ENCODE data around the gene FARS2. TPM values are rescaled to one million over a fixed set of nuclear protein-coding genes. Genes with fewer than 3 reads are reported as not detected.

FARS2 gene
- polyA plus RNA-seq, 1 donor (not counting 4 experiments of a cell fraction or from before 2014, with no cell fraction given) = 21.3 TPM

DNA sequence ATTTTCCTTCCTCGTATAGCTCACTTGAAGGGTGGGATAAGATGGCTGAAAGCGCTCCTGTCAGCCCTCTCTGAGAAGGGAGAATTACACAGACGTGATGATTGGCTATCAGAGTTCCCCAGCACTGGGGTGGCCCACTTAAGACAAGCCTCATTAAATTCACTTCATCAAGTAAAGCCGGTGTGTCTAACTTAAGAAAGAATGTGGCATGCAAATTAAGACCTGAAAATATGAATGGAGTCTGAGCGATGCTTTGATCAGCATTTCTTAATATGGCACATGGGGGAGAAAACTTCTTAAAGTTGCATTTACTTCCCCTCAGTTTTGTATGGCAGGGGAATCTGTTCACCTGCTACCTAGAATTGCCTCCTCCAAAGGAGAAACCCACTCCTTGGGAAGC, 369.3 kb downstream of the FARS2 start:
- no peaks in the 10 kb centered on the region for H3K9me1 ChIP-seq (ENCODE audit: control insufficient read depth, extremely low read depth, insufficient read depth, low read length)
- DNase-seq (ENCODE audit: low read depth, low spot score) (no peak), FAIRE-seq (no peak)
- H3K4me3 ChIP-seq (ENCODE audit: control insufficient read depth in 2 of 3, extremely low read depth in 1 of 3, insufficient read depth in 2 of 3, low read depth in 1 of 3, low read length in 3 of 3) = no peak overlapping the region
- H2AFZ ChIP-seq (ENCODE audit: control insufficient read depth, low read length) = no peak overlapping the region
- H3K9ac ChIP-seq (ENCODE audit: control insufficient read depth, extremely low read depth, insufficient read depth, low read length) = no peak overlapping the region
- H3K36me3 ChIP-seq (ENCODE audit: control insufficient read depth in 2 of 2, extremely low read depth in 1 of 2, insufficient read depth in 2 of 2, low read length in 2 of 2) = no peaks in the 10 kb centered on the region
- H3K9me3 ChIP-seq (ENCODE audit: control insufficient read depth, low read depth, low read length) = no peaks in the 10 kb centered on the region
- H3K79me2 ChIP-seq (ENCODE audit: control insufficient read depth, insufficient read depth, low read length) = no peaks in the 10 kb centered on the region
- no peak overlapping the region for H3K27ac ChIP-seq (ENCODE audit: control insufficient read depth, insufficient read depth, low read length)
- dilution Hi-C loops (cut with MboI; ENCODE audit: extremely low pct_ligation_motif_present, low sequenced_read_pairs) = no loop called here
- H3K27me3 ChIP-seq (ENCODE audit: control insufficient read depth, extremely low read depth, insufficient read depth, low read length) = no peaks in the 10 kb centered on the region
- no peak for TF ChIP-seq EZH2 (IDR thresholded peaks at IDR 0.05; ENCODE audit: low read length)
- TF ChIP-seq, protein P1, sequence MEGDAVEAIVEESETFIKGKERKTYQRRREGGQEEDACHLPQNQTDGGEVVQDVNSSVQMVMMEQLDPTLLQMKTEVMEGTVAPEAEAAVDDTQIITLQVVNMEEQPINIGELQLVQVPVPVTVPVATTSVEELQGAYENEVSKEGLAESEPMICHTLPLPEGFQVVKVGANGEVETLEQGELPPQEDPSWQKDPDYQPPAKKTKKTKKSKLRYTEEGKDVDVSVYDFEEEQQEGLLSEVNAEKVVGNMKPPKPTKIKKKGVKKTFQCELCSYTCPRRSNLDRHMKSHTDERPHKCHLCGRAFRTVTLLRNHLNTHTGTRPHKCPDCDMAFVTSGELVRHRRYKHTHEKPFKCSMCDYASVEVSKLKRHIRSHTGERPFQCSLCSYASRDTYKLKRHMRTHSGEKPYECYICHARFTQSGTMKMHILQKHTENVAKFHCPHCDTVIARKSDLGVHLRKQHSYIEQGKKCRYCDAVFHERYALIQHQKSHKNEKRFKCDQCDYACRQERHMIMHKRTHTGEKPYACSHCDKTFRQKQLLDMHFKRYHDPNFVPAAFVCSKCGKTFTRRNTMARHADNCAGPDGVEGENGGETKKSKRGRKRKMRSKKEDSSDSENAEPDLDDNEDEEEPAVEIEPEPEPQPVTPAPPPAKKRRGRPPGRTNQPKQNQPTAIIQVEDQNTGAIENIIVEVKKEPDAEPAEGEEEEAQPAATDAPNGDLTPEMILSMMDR (optimal IDR thresholded peaks at IDR 0.05 in 1 of 3, IDR thresholded peaks at IDR 0.05 in 1 of 3, conservative IDR thresholded peaks at IDR 0.05 in 1 of 3; ENCODE audit: extremely low read depth in 1 of 3, insufficient read depth in 2 of 3, low read length in 3 of 3) = no peak
- H4K20me1 ChIP-seq (ENCODE audit: control insufficient read depth, extremely low read depth, insufficient read depth, low read length) = no peaks in the 10 kb centered on the region
- no peaks in the 10 kb centered on the region for H3K4me1 ChIP-seq (ENCODE audit: control insufficient read depth, extremely low read depth, insufficient read depth, low read length)
- no peak overlapping the region for H3K4me2 ChIP-seq (ENCODE audit: control insufficient read depth, extremely low read depth, insufficient read depth, low read depth, low read length)

DNA sequence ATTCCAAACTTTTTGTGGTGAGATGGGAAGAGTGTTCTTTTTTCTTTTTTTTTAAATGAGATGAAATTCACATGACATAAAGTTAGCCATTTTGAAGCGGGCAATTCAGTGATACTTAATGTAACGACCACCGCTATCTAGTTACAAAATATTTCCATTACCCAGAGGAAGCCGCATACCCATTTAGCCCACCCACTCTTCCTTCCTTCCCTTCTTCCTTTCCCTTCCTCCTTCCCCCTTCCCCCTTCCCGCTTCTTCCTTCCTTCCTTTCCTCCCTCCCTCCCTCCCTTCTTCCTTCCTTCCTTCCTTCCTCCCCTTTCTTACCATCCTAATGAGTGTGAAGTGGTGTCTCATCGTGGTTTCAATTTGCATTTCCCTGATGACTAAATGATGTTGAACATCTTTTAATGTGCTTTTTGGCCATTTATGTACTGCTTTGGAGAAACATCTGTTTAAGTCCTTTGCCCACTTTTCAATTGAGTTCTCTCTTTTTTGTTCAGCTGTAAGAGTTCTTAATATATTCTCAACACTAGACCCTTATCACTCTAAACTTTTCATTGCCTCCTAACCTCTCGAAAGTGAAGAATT, 371.1 kb downstream of the FARS2 start:
- H3K79me2 ChIP-seq (ENCODE audit: control insufficient read depth, insufficient read depth, low read length) = no peaks in the 10 kb centered on the region
- no peak overlapping the region for H3K27ac ChIP-seq (ENCODE audit: control insufficient read depth, insufficient read depth, low read length)
- no peaks in the 10 kb centered on the region for H3K36me3 ChIP-seq (ENCODE audit: control insufficient read depth in 2 of 2, extremely low read depth in 1 of 2, insufficient read depth in 2 of 2, low read length in 2 of 2)
- no peak overlapping the region for H3K4me2 ChIP-seq (ENCODE audit: control insufficient read depth, extremely low read depth, insufficient read depth, low read depth, low read length)
- no peaks in the 10 kb centered on the region for H3K9me3 ChIP-seq (ENCODE audit: control insufficient read depth, low read depth, low read length)
- H2AFZ ChIP-seq (ENCODE audit: control insufficient read depth, low read length) = no peak overlapping the region
- FAIRE-seq (no peak), DNase-seq (ENCODE audit: low read depth, low spot score) (no peak)
- no peaks in the 10 kb centered on the region for H4K20me1 ChIP-seq (ENCODE audit: control insufficient read depth, extremely low read depth, insufficient read depth, low read length)
- H3K4me1 ChIP-seq (ENCODE audit: control insufficient read depth, extremely low read depth, insufficient read depth, low read length) = no peaks in the 10 kb centered on the region
- H3K9ac ChIP-seq (ENCODE audit: control insufficient read depth, extremely low read depth, insufficient read depth, low read length) = no peak overlapping the region
- no peaks in the 10 kb centered on the region for H3K27me3 ChIP-seq (ENCODE audit: control insufficient read depth, extremely low read depth, insufficient read depth, low read length)
- dilution Hi-C loops (cut with MboI; ENCODE audit: extremely low pct_ligation_motif_present, low sequenced_read_pairs) = no loop called here
- no peaks in the 10 kb centered on the region for H3K9me1 ChIP-seq (ENCODE audit: control insufficient read depth, extremely low read depth, insufficient read depth, low read length)
- no peak overlapping the region for H3K4me3 ChIP-seq (ENCODE audit: control insufficient read depth in 2 of 3, extremely low read depth in 1 of 3, insufficient read depth in 2 of 3, low read depth in 1 of 3, low read length in 3 of 3)
- TF ChIP-seq, protein P1 (optimal IDR thresholded peaks at IDR 0.05 in 1 of 3, IDR thresholded peaks at IDR 0.05 in 1 of 3, conservative IDR thresholded peaks at IDR 0.05 in 1 of 3; ENCODE audit: extremely low read depth in 1 of 3, insufficient read depth in 2 of 3, low read length in 3 of 3) = no peak
- no peak for TF ChIP-seq EZH2 (IDR thresholded peaks at IDR 0.05; ENCODE audit: low read length)
